Suppressor macrophage (primary cell): ENCODE data around the gene ROCK2.

Experiments used
- DNase-seq, 4 experiments: peaks; one replicate each; pipeline ENCODE4 v3.0.0-alpha.2; 2020 to 2022
- total RNA-seq, 17 experiments: gene quantifications; one replicate each; lab custom pipeline; 2026; ENCODE audit warnings: mixed read lengths in 6 of 17, inconsistent platforms in 3 of 17; lab: John Stamatoyannopoulos, UW

Gene ROCK2
- 68.4 to 134 (median 100) reads per million in 17 experiments for total RNA-seq

- DNase-seq: peak; percentile 77 to 94 (median 88)
These were observed at the start of gene ROCK2 for GRCh38 chr2:11344342-11344955. Gene ROCK2, minus strand, starts transcription at chr2:11344636. Its CDS starts 500 bp downstream, at chr2:11344136.

GRCh38 chr2:11393711-11394236, 49.3 kb upstream of the ROCK2 start:
- DNase-seq: no peak

- no peak for DNase-seq
These were observed 47.5 kb upstream of the ROCK2 start for GRCh38 chr2:11391942-11392266.

GRCh38 chr2:11390399-11390658, 45.9 kb upstream of the ROCK2 start:
- DNase-seq: no peak

- no peak for DNase-seq
These were observed 45.3 kb upstream of the ROCK2 start for GRCh38 chr2:11389551-11390398.

- no peak for DNase-seq
These were observed 44.6 kb upstream of the ROCK2 start for GRCh38 chr2:11389052-11389420.

- peak in 3 of 4 experiments; percentile 8 to 28 (median 10) for DNase-seq
These were observed 44.0 kb upstream of the ROCK2 start for GRCh38 chr2:11388262-11389051.

GRCh38 chr2:11387843-11388242, 43.4 kb upstream of the ROCK2 start:
- DNase-seq: no peak

- DNase-seq: no peak
These were observed 42.6 kb upstream of the ROCK2 start for GRCh38 chr2:11387100-11387390.

GRCh38 chr2:11385847-11386246, 41.4 kb upstream of the ROCK2 start:
- DNase-seq: no peak

- no peak for DNase-seq
These were observed 40.8 kb upstream of the ROCK2 start for GRCh38 chr2:11385216-11385615.

GRCh38 chr2:11379558-11379957, 35.1 kb upstream of the ROCK2 start:
- no peak for DNase-seq

- DNase-seq: no peak
These were observed 33.6 kb upstream of the ROCK2 start for GRCh38 chr2:11377928-11378545.

- no peak for DNase-seq
These were observed 31.6 kb upstream of the ROCK2 start for GRCh38 chr2:11376071-11376470.

- no peak for DNase-seq
These were observed 31.2 kb upstream of the ROCK2 start for GRCh38 chr2:11375689-11376027.

GRCh38 chr2:11375025-11375688, 30.7 kb upstream of the ROCK2 start:
- no peak for DNase-seq

- DNase-seq: no peak
These were observed 28.7 kb upstream of the ROCK2 start for GRCh38 chr2:11373096-11373495.

GRCh38 chr2:11371092-11371937, 26.9 kb upstream of the ROCK2 start:
- no peak for DNase-seq

- no peak for DNase-seq
These were observed 26.1 kb upstream of the ROCK2 start for GRCh38 chr2:11370377-11371091.

- DNase-seq: no peak
These were observed 23.7 kb upstream of the ROCK2 start for GRCh38 chr2:11368059-11368572.

GRCh38 chr2:11367170-11367730, 22.8 kb upstream of the ROCK2 start:
- DNase-seq: no peak
